ENCODE measurements around the gene POLE.

GRCh38 chr12:132703641-132704040 lies 16.5 kb upstream of the POLE start:
- TF ChIP-seq YY1 (IDR thresholded peaks at IDR 0.05) (no peak), CTCF (IDR thresholded peaks at IDR 0.05; ENCODE audit: low read depth, low read length, missing input control) (no peak), TAF1 (conservative IDR thresholded peaks at IDR 0.05) (no peak)
- TF ChIP-seq, protein P1, sequence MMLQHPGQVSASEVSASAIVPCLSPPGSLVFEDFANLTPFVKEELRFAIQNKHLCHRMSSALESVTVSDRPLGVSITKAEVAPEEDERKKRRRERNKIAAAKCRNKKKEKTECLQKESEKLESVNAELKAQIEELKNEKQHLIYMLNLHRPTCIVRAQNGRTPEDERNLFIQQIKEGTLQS (IDR thresholded peaks at IDR 0.05) = no peak
